ENCODE results near the gene PEX5L. TPM values are rescaled to one million over a fixed set of nuclear protein-coding genes. Genes with fewer than 3 reads are reported as not detected.

Gene PEX5L
- total and polyA plus RNA-seq, 2 experiments from 2014 or later, result 0.13 to 0.63 TPM

DNA sequence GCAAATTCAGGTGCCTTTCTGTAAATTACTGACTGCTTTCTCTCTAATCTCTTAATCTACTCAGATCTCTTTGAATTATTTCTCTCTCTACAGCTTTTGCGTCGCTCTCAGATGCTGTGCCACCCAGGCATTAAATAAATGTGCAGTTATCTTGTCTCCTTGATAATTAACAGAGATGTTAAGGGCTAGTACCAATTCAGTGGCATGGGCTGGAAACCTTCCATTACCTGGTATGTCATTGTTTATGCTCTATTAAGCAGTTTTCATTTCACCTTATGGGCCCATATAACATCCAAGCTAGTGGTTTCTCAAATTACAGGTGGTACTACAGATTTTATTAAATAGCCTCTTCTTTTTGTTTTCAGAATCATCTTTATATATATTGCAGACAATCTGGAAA lies 66.0 kb downstream of the PEX5L start:
- no peak for TF ChIP-seq CTCF (IDR thresholded peaks at IDR 0.05; ENCODE audit: poor library complexity)
- no peak for TF ChIP-seq EZH2 (IDR thresholded peaks at IDR 0.05; ENCODE audit: borderline replicate concordance)
- no peak for TF ChIP-seq EZH2phosphoT487 (IDR thresholded peaks at IDR 0.05; ENCODE audit: low read depth, severe bottlenecking, unreplicated experiment)
- no peaks in the 10 kb centered on the region for H3K9me2 ChIP-seq (replicated peaks; ENCODE audit: insufficient read depth)
- H3K27me3 ChIP-seq, result no peaks in the 10 kb centered on the region
- no peaks in the 10 kb centered on the region for H3K36me3 ChIP-seq (replicated peaks; ENCODE audit: insufficient read depth, low read depth)
- no peak overlapping the region for H3K4me3 ChIP-seq
- H3K4me1 ChIP-seq (ENCODE audit: insufficient read depth), result no peaks in the 10 kb centered on the region
- H2AFZ ChIP-seq, result no peak overlapping the region
- WGBS (ENCODE audit: low lambda C conversion rate, missing lambda C conversion rate), result 76% methylated on average over 2 of the region's 2 CpGs
- no peaks in the 10 kb centered on the region for H3K79me2 ChIP-seq
- H3K4me2 ChIP-seq, result no peak overlapping the region
- H3K9me3 ChIP-seq (ENCODE audit: low read depth), result no peaks in the 10 kb centered on the region
- H3K27ac ChIP-seq, result no peak overlapping the region
- no peaks in the 10 kb centered on the region for H4K20me1 ChIP-seq (ENCODE audit: insufficient read depth, poor library complexity, severe bottlenecking)
- no peak for DNase-seq (ENCODE audit: low spot score)

GRCh38 chr3:179969525-179969924 lies 67.2 kb downstream of the PEX5L start:
- H3K4me3 ChIP-seq, result no peak overlapping the region
- H3K9me3 ChIP-seq (ENCODE audit: low read depth), result no peaks in the 10 kb centered on the region
- H3K27ac ChIP-seq, result no peak overlapping the region
- no peaks in the 10 kb centered on the region for H3K36me3 ChIP-seq (replicated peaks; ENCODE audit: insufficient read depth, low read depth)
- H3K9me2 ChIP-seq (replicated peaks; ENCODE audit: insufficient read depth), result no peaks in the 10 kb centered on the region
- H3K27me3 ChIP-seq, result no peaks in the 10 kb centered on the region
- no peak overlapping the region for H2AFZ ChIP-seq
- no peak for TF ChIP-seq CTCF (IDR thresholded peaks at IDR 0.05; ENCODE audit: poor library complexity)
- no peak for TF ChIP-seq EZH2phosphoT487 (IDR thresholded peaks at IDR 0.05; ENCODE audit: low read depth, severe bottlenecking, unreplicated experiment)
- no peak for TF ChIP-seq EZH2 (IDR thresholded peaks at IDR 0.05; ENCODE audit: borderline replicate concordance)
- 66% methylated on average over 2 of the region's 2 CpGs for WGBS (ENCODE audit: low lambda C conversion rate, missing lambda C conversion rate)
- DNase-seq (ENCODE audit: low spot score), result no peak
- no peaks in the 10 kb centered on the region for H4K20me1 ChIP-seq (ENCODE audit: insufficient read depth, poor library complexity, severe bottlenecking)
- no peaks in the 10 kb centered on the region for H3K79me2 ChIP-seq
- no peaks in the 10 kb centered on the region for H3K4me1 ChIP-seq (ENCODE audit: insufficient read depth)
- H3K4me2 ChIP-seq, result no peak overlapping the region

- H3K4me2 ChIP-seq, result no peak overlapping the region
- TF ChIP-seq EZH2 (IDR thresholded peaks at IDR 0.05; ENCODE audit: borderline replicate concordance), result no peak
- TF ChIP-seq EZH2phosphoT487 (IDR thresholded peaks at IDR 0.05; ENCODE audit: low read depth, severe bottlenecking, unreplicated experiment), result no peak
- no peak for TF ChIP-seq CTCF (IDR thresholded peaks at IDR 0.05; ENCODE audit: poor library complexity)
- no peaks in the 10 kb centered on the region for H3K9me2 ChIP-seq (replicated peaks; ENCODE audit: insufficient read depth)
- H3K79me2 ChIP-seq, result no peaks in the 10 kb centered on the region
- no peaks in the 10 kb centered on the region for H4K20me1 ChIP-seq (ENCODE audit: insufficient read depth, poor library complexity, severe bottlenecking)
- no peak for DNase-seq (ENCODE audit: low spot score)
- 67% methylated on average over 4 of the region's 4 CpGs for WGBS (ENCODE audit: low lambda C conversion rate, missing lambda C conversion rate)
- H3K9me3 ChIP-seq (ENCODE audit: low read depth), result no peaks in the 10 kb centered on the region
- no peaks in the 10 kb centered on the region for H3K4me1 ChIP-seq (ENCODE audit: insufficient read depth)
- H2AFZ ChIP-seq, result no peak overlapping the region
- no peaks in the 10 kb centered on the region for H3K36me3 ChIP-seq (replicated peaks; ENCODE audit: insufficient read depth, low read depth)
- no peak overlapping the region for H3K27ac ChIP-seq
- no peak overlapping the region for H3K4me3 ChIP-seq
- H3K27me3 ChIP-seq, result no peaks in the 10 kb centered on the region
Measured at GRCh38 chr3:179967622-179968021, 69.1 kb downstream of the PEX5L start.

DNA sequence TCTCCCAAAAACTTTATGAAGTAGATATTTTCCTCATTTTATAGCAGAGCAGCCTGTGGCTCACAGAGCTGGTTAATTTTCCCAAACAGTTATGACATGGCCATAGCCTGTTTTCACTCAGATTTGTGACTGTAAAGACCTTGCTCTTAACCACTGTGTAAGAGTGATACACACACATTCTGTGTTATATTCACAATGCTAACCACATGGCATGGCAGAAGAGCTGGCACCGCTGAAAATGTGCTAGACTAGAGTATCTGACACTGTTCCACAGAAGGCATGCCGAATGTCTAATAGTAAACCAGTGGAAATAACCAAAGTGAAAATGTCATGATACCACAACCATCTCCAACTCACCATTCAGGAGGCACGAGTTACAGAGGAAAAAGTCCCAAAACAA lies 71.8 kb downstream of the PEX5L start:
- no peak overlapping the region for H3K4me2 ChIP-seq
- H3K4me3 ChIP-seq, result no peak overlapping the region
- H3K27me3 ChIP-seq, result no peaks in the 10 kb centered on the region
- no peaks in the 10 kb centered on the region for H3K36me3 ChIP-seq (replicated peaks; ENCODE audit: insufficient read depth, low read depth)
- H4K20me1 ChIP-seq (ENCODE audit: insufficient read depth, poor library complexity, severe bottlenecking), result no peaks in the 10 kb centered on the region
- no peak overlapping the region for H3K27ac ChIP-seq
- no peak overlapping the region for H2AFZ ChIP-seq
- no peaks in the 10 kb centered on the region for H3K9me2 ChIP-seq (replicated peaks; ENCODE audit: insufficient read depth)
- WGBS (ENCODE audit: low lambda C conversion rate, missing lambda C conversion rate), result 26% methylated on average over 3 of the region's 3 CpGs
- TF ChIP-seq EZH2 (IDR thresholded peaks at IDR 0.05; ENCODE audit: borderline replicate concordance), result no peak
- TF ChIP-seq CTCF (IDR thresholded peaks at IDR 0.05; ENCODE audit: poor library complexity), result no peak
- no peak for TF ChIP-seq EZH2phosphoT487 (IDR thresholded peaks at IDR 0.05; ENCODE audit: low read depth, severe bottlenecking, unreplicated experiment)
- H3K4me1 ChIP-seq (ENCODE audit: insufficient read depth), result no peaks in the 10 kb centered on the region
- no peak for DNase-seq (ENCODE audit: low spot score)
- H3K79me2 ChIP-seq, result no peaks in the 10 kb centered on the region
- H3K9me3 ChIP-seq (ENCODE audit: low read depth), result no peaks in the 10 kb centered on the region
